Measurements from ENCODE around the gene WDR59. TPM values are rescaled to one million over a fixed set of nuclear protein-coding genes. Genes with fewer than 3 reads are reported as not detected.

The WDR59 gene
- total and polyA plus RNA-seq, 2 donors (not counting 3 experiments of a cell fraction or from before 2014, with no cell fraction given) = 51.1 to 60.0 TPM

- DNase-seq (ENCODE audit: low read depth, low spot score) (no peak), FAIRE-seq (no peak)
- no peaks in the 10 kb centered on the region for H3K9me3 ChIP-seq (replicated peaks; ENCODE audit: control insufficient read depth, insufficient read depth, low read length)
- TF ChIP-seq, protein P1, sequence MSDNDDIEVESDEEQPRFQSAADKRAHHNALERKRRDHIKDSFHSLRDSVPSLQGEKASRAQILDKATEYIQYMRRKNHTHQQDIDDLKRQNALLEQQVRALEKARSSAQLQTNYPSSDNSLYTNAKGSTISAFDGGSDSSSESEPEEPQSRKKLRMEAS (IDR thresholded peaks at IDR 0.05; ENCODE audit: insufficient read depth, insufficient read length) = no peak
- TF ChIP-seq GATA2 (IDR thresholded peaks at IDR 0.05; ENCODE audit: insufficient read depth, insufficient read length, low read depth, low read length) = no peak
- TF ChIP-seq JUN (IDR thresholded peaks at IDR 0.05; ENCODE audit: borderline replicate concordance, insufficient read depth, insufficient read length, low read depth) = no peak
- TF ChIP-seq FOS (IDR thresholded peaks at IDR 0.05; ENCODE audit: borderline replicate concordance, insufficient read depth, low read length) = no peak
- no peak for TF ChIP-seq MYC (IDR thresholded peaks at IDR 0.05; ENCODE audit: low read depth, low read length)
- no peak for TF ChIP-seq POLR2A (IDR thresholded peaks at IDR 0.05; ENCODE audit: low read depth, low read length)
- TF ChIP-seq, protein P2, sequence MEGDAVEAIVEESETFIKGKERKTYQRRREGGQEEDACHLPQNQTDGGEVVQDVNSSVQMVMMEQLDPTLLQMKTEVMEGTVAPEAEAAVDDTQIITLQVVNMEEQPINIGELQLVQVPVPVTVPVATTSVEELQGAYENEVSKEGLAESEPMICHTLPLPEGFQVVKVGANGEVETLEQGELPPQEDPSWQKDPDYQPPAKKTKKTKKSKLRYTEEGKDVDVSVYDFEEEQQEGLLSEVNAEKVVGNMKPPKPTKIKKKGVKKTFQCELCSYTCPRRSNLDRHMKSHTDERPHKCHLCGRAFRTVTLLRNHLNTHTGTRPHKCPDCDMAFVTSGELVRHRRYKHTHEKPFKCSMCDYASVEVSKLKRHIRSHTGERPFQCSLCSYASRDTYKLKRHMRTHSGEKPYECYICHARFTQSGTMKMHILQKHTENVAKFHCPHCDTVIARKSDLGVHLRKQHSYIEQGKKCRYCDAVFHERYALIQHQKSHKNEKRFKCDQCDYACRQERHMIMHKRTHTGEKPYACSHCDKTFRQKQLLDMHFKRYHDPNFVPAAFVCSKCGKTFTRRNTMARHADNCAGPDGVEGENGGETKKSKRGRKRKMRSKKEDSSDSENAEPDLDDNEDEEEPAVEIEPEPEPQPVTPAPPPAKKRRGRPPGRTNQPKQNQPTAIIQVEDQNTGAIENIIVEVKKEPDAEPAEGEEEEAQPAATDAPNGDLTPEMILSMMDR (IDR thresholded peaks at IDR 0.05; ENCODE audit: extremely low read depth in 1 of 2, insufficient read depth in 1 of 2, low read depth in 1 of 2, low read length in 2 of 2) = no peak
- TF ChIP-seq POLR2AphosphoS5 (IDR thresholded peaks at IDR 0.05; ENCODE audit: insufficient read depth, low read depth, low read length) = no peak
- no peak for TF ChIP-seq EZH2 (IDR thresholded peaks at IDR 0.05; ENCODE audit: borderline replicate concordance, low read depth, low read length, severe bottlenecking)
- H3K27me3 ChIP-seq (ENCODE audit: control insufficient read depth in 2 of 2, insufficient read depth in 2 of 2, low read length in 2 of 2) = no peaks in the 10 kb centered on the region
- BruUV-seq (replicated peaks) = no TSS peak
- H3K36me3 ChIP-seq (ENCODE audit: control insufficient read depth in 2 of 2, extremely low read depth in 1 of 2, insufficient read depth in 2 of 2, low read length in 2 of 2) = no peaks in the 10 kb centered on the region
- no peaks in the 10 kb centered on the region for H3K9me1 ChIP-seq (replicated peaks; ENCODE audit: control insufficient read depth, extremely low read depth, insufficient read depth, low read length)
- ChIA-PET CTCF (no interaction called here), POLR2A (no interaction called here)
- H3K4me2 ChIP-seq (ENCODE audit: insufficient read depth, low read length) = no peak overlapping the region
- H3K4me1 ChIP-seq (ENCODE audit: control insufficient read depth, extremely low read depth, insufficient read depth, low read length) = no peaks in the 10 kb centered on the region
- no peak overlapping the region for H2AFZ ChIP-seq (ENCODE audit: low read depth, low read length)
- H3K9ac ChIP-seq (replicated peaks; ENCODE audit: extremely low read depth, insufficient read depth, low read length) = no peak overlapping the region
- H3K4me3 ChIP-seq (replicated peaks in 1 of 3; ENCODE audit: insufficient read depth in 1 of 3, low read depth in 1 of 3, low read length in 3 of 3) = no peak overlapping the region
- H3K79me2 ChIP-seq (ENCODE audit: control insufficient read depth, insufficient read depth, low read length) = peaks cover 2% of the 10 kb centered on the region
- H3K27ac ChIP-seq (ENCODE audit: insufficient read depth, low read depth, low read length) = no peak overlapping the region
- H4K20me1 ChIP-seq (replicated peaks; ENCODE audit: control insufficient read depth, extremely low read depth, insufficient read depth, low read length) = no peaks in the 10 kb centered on the region
- intact Hi-C loops (cut with micrococcal nuclease) = no loop called here
- dilution Hi-C loops (cut with MboI; ENCODE audit: extremely low pct_ligation_motif_present, low sequenced_read_pairs) = no loop called here
Observed at GRCh38 chr16:74975591-74975990, 9.3 kb downstream of the WDR59 start.
